IMR-90 (cell line): ENCODE results near the gene SIX2.

Source experiments
- POLR2A ChIP-seq: IDR thresholded peaks from 2 replicates; pipeline ENCODE4 v1.6.1; 2012; ENCODE audit warnings: mild to moderate bottlenecking, low read depth, low read length
- RAD21 ChIP-seq: IDR thresholded peaks from 2 replicates; pipeline ENCODE4 v1.6.1; 2012; ENCODE audit warnings: low read length, improper control_type of control experiment
- RCOR1 ChIP-seq: IDR thresholded peaks from 2 replicates; pipeline ENCODE4 v1.6.1; 2012; ENCODE audit warnings: mild to moderate bottlenecking, low read length, improper control_type of control experiment; ENCODE audit not compliant: insufficient replicate concordance
- TF ChIP-seq, protein P1 (sequence below): fragments of 150-350 bp; IDR thresholded peaks from 2 replicates; pipeline ENCODE4 v1.6.1; 2017; ENCODE audit warnings: mild to moderate bottlenecking, antibody characterized with exemption, low read length, low read depth
- TF ChIP-seq, protein P2 (sequence below): conservative IDR thresholded peaks from 2 replicates; pipeline ENCODE4 v1.5.1; 2012; ENCODE audit warnings: mild to moderate bottlenecking, low read depth, low read length, improper control_type of control experiment

DNA sequence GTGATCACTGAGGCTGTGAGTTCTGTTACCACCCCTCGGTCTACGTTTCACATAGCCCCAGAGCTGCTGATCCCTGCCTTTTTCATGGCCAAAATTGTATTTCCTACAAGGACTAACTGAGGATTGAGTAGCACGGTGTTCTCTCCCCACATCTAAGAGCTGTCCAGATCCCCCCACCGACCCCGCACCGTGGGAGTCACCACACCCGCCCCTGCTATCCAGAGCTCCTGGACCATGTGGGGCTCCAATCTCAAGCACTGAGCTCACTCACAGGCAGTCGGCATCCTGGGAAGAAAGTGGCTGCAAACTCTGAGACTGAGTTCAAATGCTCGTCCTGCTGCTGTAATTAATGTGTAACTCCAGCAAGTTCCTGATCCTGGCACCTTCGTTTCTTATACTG lies 9.7 kb downstream of the SIX2 start:
- TF ChIP-seq POLR2A (no peak), RAD21 (no peak), RCOR1 (no peak)
- TF ChIP-seq, protein P1, sequence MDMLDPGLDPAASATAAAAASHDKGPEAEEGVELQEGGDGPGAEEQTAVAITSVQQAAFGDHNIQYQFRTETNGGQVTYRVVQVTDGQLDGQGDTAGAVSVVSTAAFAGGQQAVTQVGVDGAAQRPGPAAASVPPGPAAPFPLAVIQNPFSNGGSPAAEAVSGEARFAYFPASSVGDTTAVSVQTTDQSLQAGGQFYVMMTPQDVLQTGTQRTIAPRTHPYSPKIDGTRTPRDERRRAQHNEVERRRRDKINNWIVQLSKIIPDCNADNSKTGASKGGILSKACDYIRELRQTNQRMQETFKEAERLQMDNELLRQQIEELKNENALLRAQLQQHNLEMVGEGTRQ: no peak
- TF ChIP-seq, protein P2, sequence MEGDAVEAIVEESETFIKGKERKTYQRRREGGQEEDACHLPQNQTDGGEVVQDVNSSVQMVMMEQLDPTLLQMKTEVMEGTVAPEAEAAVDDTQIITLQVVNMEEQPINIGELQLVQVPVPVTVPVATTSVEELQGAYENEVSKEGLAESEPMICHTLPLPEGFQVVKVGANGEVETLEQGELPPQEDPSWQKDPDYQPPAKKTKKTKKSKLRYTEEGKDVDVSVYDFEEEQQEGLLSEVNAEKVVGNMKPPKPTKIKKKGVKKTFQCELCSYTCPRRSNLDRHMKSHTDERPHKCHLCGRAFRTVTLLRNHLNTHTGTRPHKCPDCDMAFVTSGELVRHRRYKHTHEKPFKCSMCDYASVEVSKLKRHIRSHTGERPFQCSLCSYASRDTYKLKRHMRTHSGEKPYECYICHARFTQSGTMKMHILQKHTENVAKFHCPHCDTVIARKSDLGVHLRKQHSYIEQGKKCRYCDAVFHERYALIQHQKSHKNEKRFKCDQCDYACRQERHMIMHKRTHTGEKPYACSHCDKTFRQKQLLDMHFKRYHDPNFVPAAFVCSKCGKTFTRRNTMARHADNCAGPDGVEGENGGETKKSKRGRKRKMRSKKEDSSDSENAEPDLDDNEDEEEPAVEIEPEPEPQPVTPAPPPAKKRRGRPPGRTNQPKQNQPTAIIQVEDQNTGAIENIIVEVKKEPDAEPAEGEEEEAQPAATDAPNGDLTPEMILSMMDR: no peak
